Esophagus mucosa (tissue), 1 donor: Measurements from ENCODE around the gene FYTTD1. TPM values are rescaled to one million over a fixed set of nuclear protein-coding genes. Genes with fewer than 3 reads are reported as not detected.

Experiments used
- ATAC-seq: fragments of 200-7000 bp; cut with Tn5 transposase; one replicate; pipeline ENCODE4 v1.9.1; 2020
- total RNA-seq: library from RNA; stranded (reverse); gene quantifications from one replicate; pipeline ENCODE4 v1.2.4, GENCODE V29; 2023
- donor health status: DM: yes; HTN: yes; CAD: no.

Gene FYTTD1
- total RNA-seq, 1 donor from 2014 or later = 41.4 TPM

DNA sequence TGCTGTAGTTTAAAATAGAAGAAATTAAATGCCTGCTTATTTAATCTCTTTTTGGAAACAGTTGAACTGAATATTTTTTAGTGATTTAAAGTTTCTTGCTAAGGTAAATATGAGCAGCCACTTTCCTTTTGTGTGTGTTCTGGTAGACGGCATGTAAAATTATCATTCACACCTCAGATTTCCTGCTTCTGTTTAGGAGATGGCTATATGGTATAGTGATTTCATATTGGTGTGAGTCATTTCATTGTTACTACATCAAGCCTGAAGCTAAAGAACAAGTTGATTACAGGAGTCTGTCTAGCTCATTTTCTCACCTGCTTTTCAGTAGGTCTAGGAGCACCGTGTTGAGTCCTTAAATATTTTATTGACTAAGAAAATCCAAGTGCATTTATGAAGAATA lies 43.6 kb downstream of the FYTTD1 start:
- ATAC-seq = peak; percentile 79

GRCh38 chr3:197794115-197794514 lies 44.4 kb downstream of the FYTTD1 start:
- no peak for ATAC-seq

- ATAC-seq = no peak
Measured at GRCh38 chr3:197795200-197795599, 45.5 kb downstream of the FYTTD1 start.

GRCh38 chr3:197796087-197796486 lies 46.4 kb downstream of the FYTTD1 start:
- no peak for ATAC-seq

DNA sequence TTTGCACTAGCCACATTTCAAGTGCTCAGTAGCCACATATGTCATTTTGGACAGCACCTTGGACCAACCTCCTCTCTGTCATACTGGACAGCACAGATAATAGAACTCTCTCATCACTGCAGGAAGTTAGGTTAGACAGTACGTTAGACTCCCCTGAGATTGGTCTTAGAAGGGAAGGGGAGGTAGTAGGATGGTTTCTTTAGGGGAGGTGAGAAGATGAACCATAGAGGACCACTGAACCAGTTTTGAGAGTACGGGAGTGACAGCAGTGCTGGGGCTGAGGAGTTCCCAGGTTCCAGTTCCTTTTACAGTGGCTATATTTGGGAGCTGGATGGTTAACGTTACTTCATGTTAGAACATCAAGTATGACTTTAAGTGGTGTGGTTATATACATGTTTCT lies 49.2 kb downstream of the FYTTD1 start:
- ATAC-seq = no peak

DNA sequence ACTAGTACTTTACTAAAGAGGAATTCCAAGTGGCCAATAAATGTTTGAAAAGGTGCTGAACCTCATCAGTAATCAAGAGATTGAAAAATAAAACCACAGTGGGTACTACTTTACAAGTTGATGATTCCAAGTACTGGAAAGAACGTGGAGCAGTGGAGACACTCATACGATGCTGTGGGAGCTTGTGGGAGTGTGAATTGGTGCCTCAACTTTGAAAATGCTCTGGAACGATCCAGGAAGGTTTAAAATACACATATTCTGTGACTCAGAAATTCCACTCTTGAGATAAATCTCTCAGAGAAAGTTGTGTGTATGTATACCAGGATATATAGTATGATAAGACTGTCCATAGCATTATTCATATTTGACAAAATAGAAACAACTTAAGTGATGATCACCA lies 50.7 kb downstream of the FYTTD1 start:
- ATAC-seq = no peak

- peak; percentile 39 for ATAC-seq
Measured at GRCh38 chr3:197801891-197802778, 52.5 kb downstream of the FYTTD1 start.

DNA sequence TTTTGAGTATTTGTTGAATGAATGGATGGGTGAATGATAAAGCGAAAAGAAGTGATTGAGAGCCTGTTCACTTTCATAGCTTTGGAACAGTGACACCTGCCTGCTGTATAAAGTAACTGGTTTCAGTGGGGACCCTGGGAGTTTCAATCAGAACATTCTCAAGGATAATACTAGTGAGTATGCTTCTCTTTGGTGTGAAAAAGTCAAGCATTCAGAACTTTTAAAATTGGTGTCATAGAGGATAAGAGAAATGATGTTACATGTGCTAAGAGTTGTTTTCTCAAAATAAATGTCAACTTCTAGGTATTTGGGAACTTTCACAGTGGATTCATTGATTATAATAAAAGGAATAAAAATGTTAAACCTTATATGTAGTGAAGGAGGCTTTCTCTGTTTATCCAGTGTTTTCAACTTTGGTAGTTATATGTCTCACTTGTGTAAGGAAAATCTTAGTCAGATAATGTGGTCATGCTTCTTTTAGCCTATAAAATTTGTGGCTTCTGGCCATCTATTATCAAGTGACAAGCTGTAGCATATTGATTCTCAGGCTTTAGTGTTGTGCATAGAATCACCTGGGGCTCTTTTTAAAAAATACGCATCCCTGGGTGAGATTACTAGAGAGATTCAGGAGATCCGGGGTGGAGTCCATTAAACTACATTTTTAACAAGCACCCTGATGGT lies 53.2 kb downstream of the FYTTD1 start:
- ATAC-seq = no peak

GRCh38 chr3:197804511-197804910 lies 54.8 kb downstream of the FYTTD1 start:
- no peak for ATAC-seq

DNA sequence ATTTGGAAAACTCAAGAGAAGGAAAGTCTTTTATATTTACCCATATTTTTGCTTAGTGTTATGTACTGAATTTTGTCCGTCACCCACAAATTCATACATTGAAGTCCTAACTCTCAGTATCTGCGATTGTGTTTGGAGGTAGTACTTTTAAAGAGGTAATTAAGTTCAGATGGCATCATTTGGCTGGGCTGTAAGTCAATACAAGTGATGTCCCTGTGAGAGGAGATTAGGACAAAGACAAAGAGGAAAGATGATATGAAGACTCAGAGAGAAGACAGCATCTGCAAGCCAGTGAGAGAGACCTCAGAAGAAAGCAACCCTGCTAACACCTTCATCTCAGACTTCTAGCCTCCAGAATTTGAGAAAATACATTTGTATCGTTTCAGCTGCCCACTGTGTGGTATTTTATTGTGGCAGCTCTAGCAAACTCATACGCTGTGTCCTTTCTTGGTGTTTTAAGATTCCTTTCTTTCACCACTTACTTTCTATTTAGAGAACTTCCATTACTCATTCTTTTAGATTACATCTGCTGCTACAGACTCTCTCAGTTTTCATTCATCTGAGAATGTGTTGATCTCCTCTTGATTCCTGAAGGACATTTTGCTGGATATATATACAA lies 58.4 kb downstream of the FYTTD1 start:
- ATAC-seq = no peak

GRCh38 chr3:197809356-197810020 lies 59.8 kb downstream of the FYTTD1 start:
- ATAC-seq = no peak

DNA sequence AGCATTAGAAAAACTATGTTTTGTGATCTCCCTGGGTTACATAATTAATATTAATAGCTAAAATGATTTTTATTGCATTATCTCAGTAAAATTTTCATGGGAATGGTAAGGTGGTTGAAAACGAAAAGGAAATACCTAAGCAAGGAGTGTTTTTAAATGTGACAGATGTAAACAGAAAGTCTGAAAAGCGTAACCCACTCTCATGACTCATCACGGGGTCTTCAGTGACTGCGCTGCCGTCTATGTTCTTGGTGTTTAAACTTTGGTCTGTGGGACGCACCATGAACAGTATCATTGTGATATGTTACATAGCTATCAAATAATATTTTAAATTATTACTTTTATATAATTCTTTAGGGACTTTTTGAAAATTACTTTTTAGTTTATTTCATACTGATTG lies 61.2 kb downstream of the FYTTD1 start:
- ATAC-seq = no peak

GRCh38 chr3:197811343-197811742 lies 61.7 kb downstream of the FYTTD1 start:
- ATAC-seq = no peak

DNA sequence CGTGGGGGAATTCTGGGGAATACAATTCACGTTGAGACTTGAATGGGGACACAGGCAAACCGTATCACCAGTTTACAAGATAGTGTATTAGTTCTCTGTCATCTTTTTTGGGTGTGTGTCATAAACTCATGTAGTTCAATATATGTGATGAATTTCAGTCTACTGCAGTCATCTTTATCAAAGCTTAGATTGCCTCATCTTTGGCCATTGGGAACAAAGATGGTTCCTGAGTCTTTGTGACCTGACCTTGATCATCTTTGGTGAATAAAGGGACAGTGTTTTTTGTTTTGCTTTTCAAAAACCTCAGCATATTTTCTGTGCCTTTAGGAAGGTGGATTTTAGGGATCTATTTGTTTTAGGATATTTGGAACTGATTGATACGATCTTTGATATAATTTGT lies 64.7 kb downstream of the FYTTD1 start:
- ATAC-seq = no peak

DNA sequence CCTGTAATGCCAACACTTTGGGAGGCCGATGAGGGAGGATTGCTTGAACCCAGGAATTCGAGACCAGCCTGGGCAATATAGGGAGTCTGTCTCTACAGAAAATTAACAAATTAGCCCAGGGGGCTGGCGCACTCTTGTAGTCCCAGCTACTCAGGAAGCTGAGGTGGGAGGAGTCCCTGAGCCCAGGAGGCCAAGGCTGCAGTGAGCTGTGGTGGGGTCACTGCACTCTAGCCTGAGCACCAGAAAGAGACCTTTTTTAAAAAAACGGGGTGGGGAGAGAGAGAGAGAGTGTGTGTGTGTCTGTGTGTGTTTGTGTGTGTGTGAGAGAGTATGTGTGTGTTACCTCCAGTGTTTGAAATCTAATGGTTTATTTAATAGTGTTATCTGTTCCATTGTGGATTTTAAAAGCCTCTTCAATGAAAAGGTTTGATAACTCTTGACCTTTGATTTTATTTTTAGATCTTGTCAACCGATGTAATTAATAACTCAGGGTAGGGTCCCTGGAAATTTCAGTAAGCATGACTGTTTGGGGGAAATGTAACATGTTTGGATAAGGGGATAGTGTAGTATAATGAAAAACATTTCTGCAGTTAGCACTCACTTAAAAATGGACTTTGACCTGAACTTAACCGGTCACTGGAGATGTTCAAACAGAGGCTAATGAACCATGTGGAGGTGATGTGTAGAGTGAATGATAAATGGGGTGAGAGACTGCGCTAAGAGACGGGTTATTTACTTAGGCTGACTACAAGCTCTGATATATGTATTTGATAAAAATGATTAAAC lies 71.1 kb downstream of the FYTTD1 start:
- ATAC-seq = no peak

- no peak for ATAC-seq
Measured at GRCh38 chr3:197829397-197830045, 79.8 kb downstream of the FYTTD1 start.

- ATAC-seq = no peak
Measured at GRCh38 chr3:197830308-197830966, 80.8 kb downstream of the FYTTD1 start.

DNA sequence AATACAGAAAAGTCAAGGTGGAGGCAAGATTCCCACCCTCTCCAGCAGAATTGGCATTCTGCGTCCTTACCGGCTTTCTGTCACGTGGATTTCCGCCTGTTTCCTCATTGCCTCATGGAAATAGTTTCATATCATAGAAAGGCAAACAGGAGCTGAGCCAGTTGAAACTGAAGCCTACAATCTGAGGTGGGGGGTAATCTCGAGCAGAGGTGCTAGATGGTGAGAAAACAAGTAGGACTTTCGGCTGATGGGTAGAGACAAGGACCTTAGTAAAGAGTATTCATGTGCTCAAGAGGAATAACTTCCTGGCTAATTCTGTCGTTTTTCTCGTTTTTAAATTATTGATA lies 81.3 kb downstream of the FYTTD1 start:
- no peak for ATAC-seq

DNA sequence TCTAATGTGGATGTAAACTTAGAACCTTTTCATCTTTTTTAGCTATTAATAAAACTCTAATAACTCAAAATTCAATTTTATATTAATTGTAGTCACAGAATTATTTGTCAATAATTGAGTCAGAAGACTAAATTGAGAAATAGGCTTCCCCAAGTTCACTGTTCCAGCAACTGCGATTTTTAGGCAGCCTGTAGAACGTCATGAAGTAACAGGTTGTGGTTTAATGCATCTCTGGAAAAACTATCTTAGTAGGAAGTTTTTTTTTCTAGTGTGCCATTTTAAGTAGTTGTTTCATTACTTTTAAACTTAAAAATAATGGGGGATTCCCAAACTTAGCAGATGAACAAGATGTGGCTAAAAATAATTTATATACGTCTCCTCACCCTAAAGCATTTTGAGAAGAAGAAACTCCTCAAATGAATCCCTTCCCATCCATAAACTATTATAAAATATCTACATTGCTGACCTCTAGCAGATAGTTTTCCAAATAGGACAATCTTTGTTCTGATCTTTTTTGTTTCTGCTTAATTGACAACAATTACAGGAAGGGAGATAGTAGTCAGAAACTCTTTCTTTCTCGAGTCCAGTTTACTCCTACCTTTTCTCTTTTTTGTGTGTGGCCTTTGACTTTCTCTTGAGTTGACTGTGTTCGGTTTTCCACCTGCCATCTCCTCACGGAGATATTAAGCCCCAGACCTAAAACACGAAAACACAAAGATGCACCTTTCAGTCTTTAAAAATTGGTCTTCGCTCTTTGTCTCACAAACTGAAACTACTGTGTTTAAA lies 84.4 kb downstream of the FYTTD1 start:
- no peak for ATAC-seq

DNA sequence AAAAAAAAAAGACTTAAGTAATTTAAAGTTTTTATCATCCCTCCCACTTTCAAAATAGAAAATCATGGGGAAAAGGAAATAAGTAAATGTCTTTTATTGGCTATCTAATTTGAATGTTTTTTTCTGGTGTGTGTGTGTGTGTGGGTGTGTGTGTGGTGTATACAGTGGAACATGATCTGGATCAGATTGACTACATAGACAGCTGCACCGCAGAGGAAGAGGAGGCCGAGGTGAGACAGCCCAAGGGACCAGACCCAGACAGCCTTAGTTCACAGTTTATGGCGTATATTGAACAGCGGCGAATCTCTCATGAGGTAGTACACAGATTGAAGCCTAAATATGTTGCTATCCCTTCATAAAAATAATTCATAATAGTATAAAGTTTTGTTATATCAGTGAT lies 85.8 kb downstream of the FYTTD1 start:
- no peak for ATAC-seq
